ENCODE measurements around the gene OR4M1.
"Not testable (repeated sequence)": the region's sequence is repeated elsewhere in the genome, so short reads cannot be mapped to it uniquely, and the experiment has no call there.

The OR4M1 gene

DNA sequence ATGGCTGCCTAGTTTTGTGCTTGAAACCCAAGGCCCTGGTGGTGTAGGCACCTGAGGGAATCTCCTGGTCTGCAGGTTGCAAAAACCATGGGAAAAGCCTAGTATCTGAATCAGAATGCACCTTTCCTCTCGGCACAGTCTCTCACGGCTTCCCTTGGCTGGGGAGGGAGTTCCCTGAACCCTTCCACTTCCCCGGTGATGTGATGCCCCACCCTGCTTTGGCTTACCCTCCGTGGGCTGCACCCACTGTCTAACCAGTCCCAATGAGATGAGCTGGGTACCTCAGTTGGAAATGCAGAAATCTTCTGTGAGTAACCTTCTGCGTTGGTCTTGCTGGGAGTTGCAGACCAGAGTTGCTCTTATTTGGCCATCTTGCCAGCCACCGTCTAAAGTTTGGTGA lies 47.7 kb downstream of the OR4M1 start:
- not testable (repeated sequence) for DNase-seq

DNA sequence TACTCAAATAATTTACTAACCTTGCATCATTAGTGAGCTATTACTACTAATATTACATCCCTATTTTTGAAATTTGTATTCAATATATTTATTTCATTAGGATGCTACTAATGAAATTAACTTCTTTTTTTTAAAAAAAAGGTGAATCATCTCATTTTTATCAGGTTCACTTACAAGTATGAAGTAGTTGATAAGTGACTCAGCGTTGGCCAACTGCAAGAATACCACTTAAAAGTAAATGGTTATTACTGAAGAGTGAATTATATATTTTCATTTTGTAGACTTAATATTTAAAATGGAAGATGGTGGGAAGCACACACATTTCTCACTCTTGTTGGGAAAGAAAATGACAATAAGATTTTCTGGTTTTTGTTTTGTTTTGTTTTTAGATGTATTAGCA lies 49.9 kb downstream of the OR4M1 start:
- DNase-seq = no peak

DNA sequence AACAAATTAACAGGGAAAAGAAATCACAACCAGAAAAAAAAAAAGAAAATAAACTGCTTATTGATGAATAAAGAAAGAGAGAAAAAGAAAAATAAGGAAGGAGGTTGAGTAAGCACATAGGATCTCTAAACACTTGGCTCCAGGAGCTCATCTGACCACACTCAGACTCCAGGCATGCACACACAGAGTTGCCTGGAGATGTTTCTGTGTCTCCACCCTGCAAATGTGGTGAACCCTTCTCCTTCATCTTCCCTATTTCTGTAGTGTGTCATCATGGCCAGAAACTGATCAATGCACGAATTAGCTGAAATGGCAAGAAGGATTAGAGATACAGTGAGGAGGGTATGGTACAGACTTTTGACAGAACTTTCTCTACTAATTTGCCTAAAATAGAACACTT lies 50.5 kb downstream of the OR4M1 start:
- DNase-seq = no peak

DNA sequence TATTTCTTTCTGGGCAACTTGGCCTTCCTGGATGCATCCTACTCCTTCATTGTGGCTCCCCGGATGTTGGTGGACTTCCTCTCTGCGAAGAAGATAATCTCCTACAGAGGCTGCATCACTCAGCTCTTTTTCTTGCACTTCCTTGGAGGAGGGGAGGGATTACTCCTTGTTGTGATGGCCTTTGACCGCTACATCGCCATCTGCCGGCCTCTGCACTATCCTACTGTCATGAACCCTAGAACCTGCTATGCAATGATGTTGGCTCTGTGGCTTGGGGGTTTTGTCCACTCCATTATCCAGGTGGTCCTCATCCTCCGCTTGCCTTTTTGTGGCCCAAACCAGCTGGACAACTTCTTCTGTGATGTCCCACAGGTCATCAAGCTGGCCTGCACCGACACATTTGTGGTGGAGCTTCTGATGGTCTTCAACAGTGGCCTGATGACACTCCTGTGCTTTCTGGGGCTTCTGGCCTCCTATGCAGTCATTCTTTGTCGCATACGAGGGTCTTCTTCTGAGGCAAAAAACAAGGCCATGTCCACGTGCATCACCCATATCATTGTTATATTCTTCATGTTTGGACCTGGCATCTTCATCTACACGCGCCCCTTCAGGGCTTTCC lies 54.4 kb downstream of the OR4M1 start:
- DNase-seq = peak in 1 of 51 donors; percentile 0

DNA sequence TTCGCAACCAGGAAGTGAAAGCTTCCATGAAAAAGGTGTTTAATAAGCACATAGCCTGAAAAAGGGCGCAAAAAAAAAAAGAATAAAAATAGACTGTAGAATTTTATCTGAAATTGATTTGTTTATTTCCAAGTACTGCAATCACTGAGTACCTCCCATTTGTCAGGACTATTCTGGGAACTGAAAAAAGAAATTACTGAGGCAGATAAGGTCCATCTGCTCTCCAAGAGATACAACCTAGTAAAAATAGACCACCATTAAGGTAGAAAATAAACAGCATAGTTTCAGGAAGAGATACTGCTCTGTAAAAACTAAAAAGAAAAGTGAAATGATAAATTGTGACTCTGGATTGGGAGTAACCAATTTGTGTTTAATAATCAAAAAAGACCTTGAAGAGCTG lies 55.0 kb downstream of the OR4M1 start:
- no peak for DNase-seq
